ENCODE results near the gene CDS1. TPM values are rescaled to one million over a fixed set of nuclear protein-coding genes. Genes with fewer than 3 reads are reported as not detected.

Gene CDS1
- total RNA-seq, 1 donor from 2014 or later: 19.6 TPM

Other genes starting within 250 kb of the CDS1 start
- gene NKX6-1, start 83.8 kb upstream of the CDS1 start, total RNA-seq: 1.1 TPM

Data from esophagus mucosa (tissue), 1 donor.